Measurements from ENCODE around the gene COA1. TPM values are rescaled to one million over a fixed set of nuclear protein-coding genes. Genes with fewer than 3 reads are reported as not detected.
A peak's percentile ranks its signal among the peaks of the same experiment; 100 is the strongest.

Gene COA1
- total RNA-seq, 1 donor from 2014 or later, result 102 TPM

GRCh38 chr7:43701500-43701854 is 27.8 kb downstream of the COA1 start:
- no peak overlapping the region for H3K4me3 Mint-ChIP-seq
- no peaks in the 10 kb centered on the region for H3K27me3 Mint-ChIP-seq (ENCODE audit: low read depth)
- no peak for TF ChIP-seq CTCF (conservative IDR thresholded peaks at IDR 0.05)
- peaks cover 5% of the 10 kb centered on the region for H3K9me3 Mint-ChIP-seq
- H3K4me1 Mint-ChIP-seq, result no peaks in the 10 kb centered on the region
- peaks cover 22% of the 10 kb centered on the region for H3K36me3 Mint-ChIP-seq (ENCODE audit: low read depth)
- H3K27ac Mint-ChIP-seq (ENCODE audit: unreplicated experiment), result no peak overlapping the region
- DNase-seq (ENCODE audit: low read depth, low spot score), result no peak

- no peak for TF ChIP-seq CTCF (conservative IDR thresholded peaks at IDR 0.05)
- no peak for DNase-seq (ENCODE audit: low read depth, low spot score)
- peaks cover 5% of the 10 kb centered on the region for H3K9me3 Mint-ChIP-seq
- H3K27me3 Mint-ChIP-seq (ENCODE audit: low read depth), result no peaks in the 10 kb centered on the region
- no peak overlapping the region for H3K4me3 Mint-ChIP-seq
- H3K27ac Mint-ChIP-seq (ENCODE audit: unreplicated experiment), result no peak overlapping the region
- H3K4me1 Mint-ChIP-seq, result no peaks in the 10 kb centered on the region
- H3K36me3 Mint-ChIP-seq (ENCODE audit: low read depth), result peaks cover 21% of the 10 kb centered on the region
Observed at GRCh38 chr7:43700646-43701499, 28.4 kb downstream of the COA1 start.

- TF ChIP-seq CTCF (conservative IDR thresholded peaks at IDR 0.05), result peak; percentile 75
- Mint-ChIP-seq H3K9me3 (peaks cover 5% of the 10 kb centered on the region), H3K27me3 (ENCODE audit: low read depth) (no peaks in the 10 kb centered on the region), H3K4me1 (no peaks in the 10 kb centered on the region), H3K27ac (ENCODE audit: unreplicated experiment) (no peak overlapping the region), H3K36me3 (ENCODE audit: low read depth) (peaks cover 14% of the 10 kb centered on the region), H3K4me3 (no peak overlapping the region)
- DNase-seq (ENCODE audit: low read depth, low spot score), result no peak
Observed at GRCh38 chr7:43700059-43700501, 29.2 kb downstream of the COA1 start.

- Mint-ChIP-seq H3K27ac (ENCODE audit: unreplicated experiment) (no peak overlapping the region), H3K4me1 (no peaks in the 10 kb centered on the region), H3K4me3 (no peak overlapping the region), H3K27me3 (ENCODE audit: low read depth) (no peaks in the 10 kb centered on the region), H3K36me3 (ENCODE audit: low read depth) (peaks cover 3% of the 10 kb centered on the region), H3K9me3 (no peaks in the 10 kb centered on the region)
- no peak for DNase-seq (ENCODE audit: low read depth, low spot score)
- TF ChIP-seq CTCF (conservative IDR thresholded peaks at IDR 0.05), result no peak
Observed at GRCh38 chr7:43698460-43699255, 30.7 kb downstream of the COA1 start.

GRCh38 chr7:43697690-43698089 is 31.6 kb downstream of the COA1 start:
- H3K4me1 Mint-ChIP-seq, result no peaks in the 10 kb centered on the region
- no peak for TF ChIP-seq CTCF (conservative IDR thresholded peaks at IDR 0.05)
- no peaks in the 10 kb centered on the region for H3K27me3 Mint-ChIP-seq (ENCODE audit: low read depth)
- H3K27ac Mint-ChIP-seq (ENCODE audit: unreplicated experiment), result no peak overlapping the region
- no peak for DNase-seq (ENCODE audit: low read depth, low spot score)
- H3K36me3 Mint-ChIP-seq (ENCODE audit: low read depth), result no peaks in the 10 kb centered on the region
- H3K9me3 Mint-ChIP-seq, result no peaks in the 10 kb centered on the region
- H3K4me3 Mint-ChIP-seq, result no peak overlapping the region

Data from neural crest cell (in vitro differentiated cells).